ENCODE measurements around the gene STX1A. TPM values are rescaled to one million over a fixed set of nuclear protein-coding genes. Genes with fewer than 3 reads are reported as not detected.
"Not testable (repeated sequence)": the region's sequence is repeated elsewhere in the genome, so short reads cannot be mapped to it uniquely, and the experiment has no call there.

The STX1A gene
- total RNA-seq, 1 donor from 2014 or later, result 119 TPM

DNA sequence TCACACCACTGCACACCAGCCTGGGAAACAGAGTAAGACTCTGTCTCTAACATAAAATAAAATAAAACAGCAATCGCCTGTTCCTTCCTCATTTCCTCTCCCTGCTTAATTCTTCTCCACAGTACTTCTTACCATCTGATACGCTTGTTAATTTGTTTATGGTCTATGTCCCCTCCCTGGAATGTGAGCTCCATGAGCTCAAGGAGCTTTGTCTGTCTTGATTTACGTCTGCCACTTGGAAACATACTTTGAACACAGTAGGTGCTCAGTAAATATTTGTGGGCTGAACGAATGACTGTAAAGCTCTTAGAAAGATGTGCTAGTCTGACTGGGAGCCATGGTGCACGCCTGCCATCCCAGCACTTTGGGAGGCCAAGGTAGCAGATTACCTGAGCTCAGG is 9.1 kb upstream of the STX1A start:
- no peaks in the 10 kb centered on the region for H3K36me3 Mint-ChIP-seq (ENCODE audit: unreplicated experiment)
- TF ChIP-seq CTCF (IDR thresholded peaks at IDR 0.05; ENCODE audit: partially characterized antibody, unreplicated experiment), result no peak
- DNase-seq, result no peak
- H3K4me1 Mint-ChIP-seq (ENCODE audit: low read depth, unreplicated experiment), result no peaks in the 10 kb centered on the region
- no peaks in the 10 kb centered on the region for H3K9me3 Mint-ChIP-seq (ENCODE audit: unreplicated experiment)
- H3K27me3 Mint-ChIP-seq (ENCODE audit: unreplicated experiment), result no peaks in the 10 kb centered on the region
- no peak overlapping the region for H3K4me3 Mint-ChIP-seq (ENCODE audit: unreplicated experiment)
- no peak overlapping the region for H3K27ac Mint-ChIP-seq (ENCODE audit: unreplicated experiment)

GRCh38 chr7:73727952-73728351 is 8.5 kb upstream of the STX1A start:
- H3K9me3 Mint-ChIP-seq (ENCODE audit: unreplicated experiment), result no peaks in the 10 kb centered on the region
- H3K27ac Mint-ChIP-seq (ENCODE audit: unreplicated experiment), result no peak overlapping the region
- no peaks in the 10 kb centered on the region for H3K27me3 Mint-ChIP-seq (ENCODE audit: unreplicated experiment)
- no peaks in the 10 kb centered on the region for H3K36me3 Mint-ChIP-seq (ENCODE audit: unreplicated experiment)
- H3K4me3 Mint-ChIP-seq (ENCODE audit: unreplicated experiment), result no peak overlapping the region
- TF ChIP-seq CTCF (IDR thresholded peaks at IDR 0.05; ENCODE audit: partially characterized antibody, unreplicated experiment), result no peak
- no peak for DNase-seq
- H3K4me1 Mint-ChIP-seq (ENCODE audit: low read depth, unreplicated experiment), result no peaks in the 10 kb centered on the region

DNA sequence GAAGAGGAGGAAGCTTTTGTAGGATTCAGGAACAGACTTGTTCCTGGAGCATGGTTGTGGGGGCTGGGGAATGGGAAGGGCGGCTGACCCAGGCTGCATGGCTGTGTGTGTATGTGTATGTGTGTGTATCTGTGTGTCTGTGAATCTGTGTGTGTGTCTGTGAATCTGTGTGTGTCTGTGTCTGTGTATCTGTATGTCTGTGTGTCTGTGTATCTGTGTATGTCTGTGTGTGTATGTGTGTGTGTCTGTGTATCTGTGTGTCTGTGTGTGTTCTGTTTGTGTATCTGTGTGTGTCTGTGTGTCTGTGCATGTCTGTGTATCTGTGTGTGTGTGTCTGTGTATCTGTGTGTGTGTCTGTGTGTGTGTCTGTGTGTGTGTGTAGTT is 6.6 kb upstream of the STX1A start:
- Mint-ChIP-seq H3K4me1 (ENCODE audit: low read depth, unreplicated experiment) (no peaks in the 10 kb centered on the region), H3K4me3 (ENCODE audit: unreplicated experiment) (no peak overlapping the region), H3K9me3 (ENCODE audit: unreplicated experiment) (no peaks in the 10 kb centered on the region), H3K36me3 (ENCODE audit: unreplicated experiment) (no peaks in the 10 kb centered on the region), H3K27ac (ENCODE audit: unreplicated experiment) (no peak overlapping the region), H3K27me3 (ENCODE audit: unreplicated experiment) (peaks cover 1% of the 10 kb centered on the region)
- DNase-seq, result no peak
- no peak for TF ChIP-seq CTCF (IDR thresholded peaks at IDR 0.05; ENCODE audit: partially characterized antibody, unreplicated experiment)

- H3K4me1 Mint-ChIP-seq (ENCODE audit: low read depth, unreplicated experiment), result no peaks in the 10 kb centered on the region
- TF ChIP-seq CTCF (IDR thresholded peaks at IDR 0.05; ENCODE audit: partially characterized antibody, unreplicated experiment), result no peak
- H3K9me3 Mint-ChIP-seq (ENCODE audit: unreplicated experiment), result peaks cover 4% of the 10 kb centered on the region
- no peak overlapping the region for H3K27ac Mint-ChIP-seq (ENCODE audit: unreplicated experiment)
- DNase-seq, result no peak
- H3K27me3 Mint-ChIP-seq (ENCODE audit: unreplicated experiment), result peaks cover 6% of the 10 kb centered on the region
- no peaks in the 10 kb centered on the region for H3K36me3 Mint-ChIP-seq (ENCODE audit: unreplicated experiment)
- no peak overlapping the region for H3K4me3 Mint-ChIP-seq (ENCODE audit: unreplicated experiment)
Measured at GRCh38 chr7:73723813-73724212, 4.3 kb upstream of the STX1A start.

GRCh38 chr7:73722785-73723184 is 3.3 kb upstream of the STX1A start:
- H3K4me3 Mint-ChIP-seq (ENCODE audit: unreplicated experiment), result no peak overlapping the region
- H3K9me3 Mint-ChIP-seq (ENCODE audit: unreplicated experiment), result peaks cover 4% of the 10 kb centered on the region
- no peaks in the 10 kb centered on the region for H3K36me3 Mint-ChIP-seq (ENCODE audit: unreplicated experiment)
- no peak overlapping the region for H3K27ac Mint-ChIP-seq (ENCODE audit: unreplicated experiment)
- no peaks in the 10 kb centered on the region for H3K4me1 Mint-ChIP-seq (ENCODE audit: low read depth, unreplicated experiment)
- no peak for DNase-seq
- peaks cover 6% of the 10 kb centered on the region for H3K27me3 Mint-ChIP-seq (ENCODE audit: unreplicated experiment)
- TF ChIP-seq CTCF (IDR thresholded peaks at IDR 0.05; ENCODE audit: partially characterized antibody, unreplicated experiment), result no peak

- H3K36me3 Mint-ChIP-seq (ENCODE audit: unreplicated experiment); H3K4me3 Mint-ChIP-seq (ENCODE audit: unreplicated experiment); H3K27me3 Mint-ChIP-seq (ENCODE audit: unreplicated experiment); DNase-seq; H3K27ac Mint-ChIP-seq (ENCODE audit: unreplicated experiment); H3K4me1 Mint-ChIP-seq (ENCODE audit: low read depth, unreplicated experiment); H3K9me3 Mint-ChIP-seq (ENCODE audit: unreplicated experiment): not testable (repeated sequence)
Measured at GRCh38 chr7:73722182-73722581, 2.7 kb upstream of the STX1A start.
